Lower lobe of right lung (tissue), 2 donors: ENCODE measurements around the gene KRTAP1-3. TPM values are rescaled to one million over a fixed set of nuclear protein-coding genes. Genes with fewer than 3 reads are reported as not detected.
"Not testable (repeated sequence)": the region's sequence is repeated elsewhere in the genome, so short reads cannot be mapped to it uniquely, and the experiment has no call there.

Experiments
- ATAC-seq, 2 donors: fragments of 200-7000 bp; cut with Tn5 transposase; one replicate each; pipeline ENCODE4 v1.9.1; 2020 to 2022; ENCODE audit warnings: mild to moderate bottlenecking in 2 of 2, moderate library complexity in 2 of 2
- DNase-seq: peaks from one replicate; pipeline ENCODE4 v3.0.0-alpha.2; 2020
- H3K27ac ChIP-seq: fragments of 200-600 bp; one replicate; pipeline ENCODE4 v1.8.0; 2022
- H3K27me3 ChIP-seq: fragments of 200-600 bp; one replicate; pipeline ENCODE4 v1.8.0; 2022; ENCODE audit warnings: low read depth
- H3K36me3 ChIP-seq: fragments of 200-600 bp; one replicate; pipeline ENCODE4 v1.8.0; 2022; ENCODE audit warnings: mild to moderate bottlenecking
- H3K4me1 ChIP-seq: fragments of 200-600 bp; one replicate; pipeline ENCODE4 v1.8.0; 2022
- H3K4me3 ChIP-seq: fragments of 200-600 bp; one replicate; pipeline ENCODE4 v1.8.0; 2022; ENCODE audit warnings: mild to moderate bottlenecking
- H3K9me3 ChIP-seq: fragments of 200-600 bp; one replicate; pipeline ENCODE4 v1.8.0; 2022
- CTCF ChIP-seq: fragments of 200-600 bp; IDR thresholded peaks from one replicate; pipeline ENCODE4 v1.8.0; 2022; ENCODE audit warnings: antibody characterized with exemption, mild to moderate bottlenecking
- intact Hi-C: fragments of 100-400 bp; cut with DNase I; formaldehyde crosslinking; loops from one replicate; pipeline ENCODE4 v1.11.0; 2022
- total RNA-seq: library from RNA; stranded (reverse); fragmentation: NEBNext Ultra II Directional; extraction: Animal tissue kit (Norgen Biotek cat#: 25700); gene quantifications from one replicate; pipeline ENCODE4 v1.2.1, GENCODE V29; 2021
- donor health status: DM: no; HTN: yes; CAD: no; lungs with severe emphysema.

Gene KRTAP1-3
- total RNA-seq, 1 donor from 2014 or later: not detected

GRCh38 chr17:41071606-41072360, 37.1 kb upstream of the KRTAP1-3 start:
- Histone ChIP-seq H3K9me3 (no peaks in the 10 kb centered on the region), H3K4me3 (no peak overlapping the region), H3K27me3 (no peaks in the 10 kb centered on the region), H3K27ac (no peak overlapping the region), H3K4me1 (no peaks in the 10 kb centered on the region), H3K36me3 (no peaks in the 10 kb centered on the region)
- ATAC-seq: no peak
- no peak for TF ChIP-seq CTCF
- DNase-seq: no peak
- intact Hi-C loops: no loop called here

DNA sequence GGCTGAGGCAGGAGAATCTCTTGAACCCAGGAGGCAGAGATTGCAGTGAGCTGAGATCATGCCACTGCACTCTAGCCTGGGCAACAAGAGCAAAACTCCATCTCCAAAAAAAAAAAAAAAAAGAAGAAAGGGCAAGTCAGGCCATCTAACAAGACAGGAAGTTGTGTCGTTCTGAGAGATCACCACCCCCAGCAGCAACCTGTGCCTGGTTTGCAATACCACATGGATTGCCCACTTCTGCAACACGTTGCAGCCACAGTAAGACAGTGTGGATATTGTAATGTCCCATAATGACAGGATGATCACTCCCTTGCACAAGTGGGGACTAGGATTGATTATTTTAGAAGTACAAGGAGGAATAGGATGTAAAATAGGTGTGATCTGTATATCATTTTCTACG, 34.4 kb upstream of the KRTAP1-3 start:
- no peak overlapping the region for H3K27ac ChIP-seq
- H3K27me3 ChIP-seq: no peaks in the 10 kb centered on the region
- no peaks in the 10 kb centered on the region for H3K36me3 ChIP-seq
- H3K9me3 ChIP-seq: no peaks in the 10 kb centered on the region
- no peak overlapping the region for H3K4me3 ChIP-seq
- H3K4me1 ChIP-seq: no peaks in the 10 kb centered on the region
- ATAC-seq: no peak
- no peak for DNase-seq
- intact Hi-C loops: no loop called here
- TF ChIP-seq CTCF: no peak

GRCh38 chr17:41067281-41067680, 32.6 kb upstream of the KRTAP1-3 start:
- no peak for TF ChIP-seq CTCF
- DNase-seq (no peak), ATAC-seq (no peak)
- no peak overlapping the region for H3K4me3 ChIP-seq
- peaks cover under 1% of the 10 kb centered on the region for H3K27me3 ChIP-seq
- intact Hi-C loops: no loop called here
- no peaks in the 10 kb centered on the region for H3K9me3 ChIP-seq
- no peak overlapping the region for H3K27ac ChIP-seq
- no peaks in the 10 kb centered on the region for H3K4me1 ChIP-seq
- H3K36me3 ChIP-seq: no peaks in the 10 kb centered on the region

DNA sequence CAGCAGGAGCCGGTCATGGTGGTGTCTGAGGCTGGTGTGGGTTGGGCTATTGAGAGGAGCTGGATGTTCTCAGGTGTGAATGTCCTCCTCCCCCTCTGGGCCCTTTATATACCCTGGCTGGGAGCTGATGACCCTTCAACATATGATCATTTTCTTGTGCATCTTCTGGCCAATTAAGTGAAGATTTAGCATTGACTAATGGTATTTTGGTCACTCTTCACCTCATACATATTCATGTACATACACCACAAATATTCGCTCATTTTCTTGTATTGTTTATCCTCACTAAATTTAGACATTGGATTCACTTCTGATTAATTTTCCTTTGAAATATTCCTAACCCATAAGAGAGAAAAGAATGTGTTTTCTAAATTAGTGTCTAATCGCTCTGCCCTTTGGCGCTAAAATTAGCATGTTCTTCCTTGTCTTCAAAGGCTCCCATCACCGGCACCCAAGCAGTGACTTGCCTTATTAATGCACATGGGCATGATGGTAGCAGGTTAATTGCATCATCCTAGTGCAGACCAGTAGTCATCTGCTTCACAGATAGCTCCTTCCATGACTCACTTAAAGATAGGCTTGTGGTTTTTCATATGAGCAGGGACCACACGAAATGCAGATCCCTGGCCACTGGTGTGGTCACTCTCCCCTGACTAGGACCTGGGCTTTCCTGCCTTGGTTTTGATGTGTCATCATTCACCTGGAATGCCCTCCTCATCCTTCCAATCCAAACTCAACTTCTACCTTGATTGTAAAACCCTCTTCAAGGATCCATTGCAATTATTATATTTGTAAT, 31.4 kb upstream of the KRTAP1-3 start, which contains the start of gene KRTAP2-4:
Gene KRTAP2-4, minus strand, starts transcription at position 51 of the 796 bp plus-strand sequence. Its CDS starts 34 bp downstream, at position 17.
- no peak for TF ChIP-seq CTCF
- Histone ChIP-seq H3K27ac (no peak within 1 kb of the TSS), H3K4me1 (no peaks in the 10 kb centered on the region), H3K27me3 (peaks cover 10% of the 10 kb centered on the region), H3K4me3 (no peak within 1 kb of the TSS), H3K36me3 (no peaks in the 10 kb centered on the region), H3K9me3 (no peaks in the 10 kb centered on the region)
- DNase-seq: no peak
- no peak for ATAC-seq
- intact Hi-C loops: no loop called here

DNA sequence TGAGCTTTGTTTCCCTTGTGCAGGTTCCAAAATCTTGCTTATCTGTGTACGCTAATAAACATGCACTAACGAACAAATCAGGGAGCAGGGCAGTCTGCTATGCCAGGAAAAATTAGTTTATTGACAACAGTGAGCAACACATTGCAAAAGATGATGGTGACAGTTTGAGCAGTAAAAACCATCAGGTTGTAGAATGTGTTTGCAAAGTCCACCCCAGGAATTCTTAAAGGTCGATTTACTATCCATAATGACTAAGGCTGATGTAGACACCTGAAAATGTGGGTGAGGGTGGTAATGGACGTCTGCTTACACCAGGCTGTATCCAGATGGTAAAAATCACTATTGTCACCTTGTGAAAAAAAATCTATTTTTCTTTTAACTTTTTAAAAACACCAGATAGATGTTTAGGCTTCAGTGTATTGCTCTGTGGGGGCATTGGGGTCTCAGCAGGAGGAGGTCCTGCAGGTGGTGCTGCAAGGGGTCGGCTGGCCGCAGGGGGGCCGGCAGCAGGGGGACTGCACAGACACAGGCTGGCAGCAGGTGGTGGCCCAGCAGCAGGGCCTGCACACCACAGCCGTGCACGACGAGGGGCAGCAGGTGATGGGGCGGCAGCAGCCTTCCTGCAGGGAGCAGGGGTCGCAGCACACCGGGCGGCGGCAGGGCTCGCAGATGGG, 30.5 kb upstream of the KRTAP1-3 start:
- ATAC-seq, intact Hi-C loops: not testable (repeated sequence)

More for the DNA sequence above, 30.5 kb upstream of the KRTAP1-3 start:
- H3K36me3 ChIP-seq, H3K27ac ChIP-seq, H3K4me3 ChIP-seq, H3K4me1 ChIP-seq, H3K9me3 ChIP-seq, DNase-seq: not testable (repeated sequence)
- H3K27me3 ChIP-seq: peaks cover 16% of the 10 kb centered on the region
